Activated T-cell treated with anti-CD3 and anti-CD28 coated beads for 1 hour (primary cell): Measurements from ENCODE around the gene STK38.
"Not testable (repeated sequence)": the region's sequence is repeated elsewhere in the genome, so short reads cannot be mapped to it uniquely, and the experiment has no call there.

Source experiments
- DNase-seq: peaks from one replicate; pipeline ENCODE4 v3.0.0-alpha.2; 2020; ENCODE audit warnings: low read depth

STK38 gene

DNA sequence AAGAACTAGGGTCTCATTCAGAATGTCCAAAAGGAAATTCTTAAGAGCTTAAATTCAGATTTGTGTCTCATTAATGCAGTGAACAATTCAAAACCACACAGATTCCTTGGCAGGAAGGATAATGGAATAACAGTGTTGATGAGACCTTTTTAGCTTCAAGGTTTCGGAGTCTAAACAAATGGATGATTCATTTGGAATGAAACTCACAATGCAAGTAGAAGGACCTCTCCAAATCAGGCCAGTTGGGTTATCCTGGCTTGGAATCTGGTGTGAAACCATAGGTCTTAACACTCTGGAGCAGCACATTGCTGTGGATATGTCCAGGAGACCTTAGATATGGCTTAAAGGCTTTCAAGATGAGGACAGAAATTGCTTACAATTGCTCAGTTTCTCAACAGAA, 59.6 kb downstream of the STK38 start:
- no peak for DNase-seq

- DNase-seq, result no peak
Observed at GRCh38 chr6:36484736-36485135, 62.5 kb downstream of the STK38 start.

- not testable (repeated sequence) for DNase-seq
Observed at GRCh38 chr6:36483326-36483725, 64.0 kb downstream of the STK38 start.

DNA sequence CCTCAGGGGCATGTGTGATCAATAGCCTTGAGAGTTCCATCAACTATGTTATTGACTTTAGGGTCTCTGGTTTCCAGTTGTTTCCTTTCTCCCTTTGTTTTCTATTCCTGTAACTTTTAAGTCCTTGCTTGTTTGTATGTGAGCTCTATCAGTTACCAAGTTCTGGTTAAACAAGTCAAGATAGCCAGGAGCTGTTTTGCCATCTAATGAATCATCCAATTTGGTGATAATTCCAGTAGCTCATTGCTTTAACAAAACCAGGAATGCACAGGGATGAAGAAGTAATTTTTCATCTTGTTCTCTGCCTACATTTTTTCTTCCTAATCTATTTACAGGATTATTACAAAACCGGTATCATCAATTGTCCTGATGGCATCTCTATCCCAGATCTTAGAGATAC, 68.0 kb downstream of the STK38 start:
- no peak for DNase-seq

- DNase-seq, result no peak
Observed at GRCh38 chr6:36478051-36478526, 69.2 kb downstream of the STK38 start.

GRCh38 chr6:36469946-36470345, 77.3 kb downstream of the STK38 start:
- no peak for DNase-seq

DNA sequence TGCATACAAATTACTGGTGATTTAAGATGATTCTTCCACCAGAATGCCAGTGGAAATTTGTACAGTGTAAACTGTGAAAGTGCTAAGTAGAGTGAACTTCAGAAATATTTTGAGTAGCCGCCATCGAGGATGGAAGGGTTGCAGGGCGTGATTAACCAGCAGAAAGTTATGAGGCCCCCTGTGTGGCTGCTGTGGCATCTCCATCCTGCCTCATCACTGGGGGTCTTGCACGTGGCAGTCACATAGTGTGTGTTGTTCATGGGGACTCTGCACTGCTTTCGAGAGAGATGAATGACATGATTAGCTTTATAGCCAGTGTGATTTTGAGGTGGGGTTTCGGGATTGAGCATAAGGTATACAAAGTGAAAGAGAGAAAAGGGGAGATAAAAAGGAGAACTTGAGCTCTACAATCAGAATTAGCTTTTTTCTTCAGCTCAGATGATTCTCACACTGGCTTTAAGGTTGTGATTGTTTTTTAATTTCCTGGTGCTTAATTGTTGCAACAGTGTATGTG, 78.1 kb downstream of the STK38 start:
- DNase-seq, result no peak

DNA sequence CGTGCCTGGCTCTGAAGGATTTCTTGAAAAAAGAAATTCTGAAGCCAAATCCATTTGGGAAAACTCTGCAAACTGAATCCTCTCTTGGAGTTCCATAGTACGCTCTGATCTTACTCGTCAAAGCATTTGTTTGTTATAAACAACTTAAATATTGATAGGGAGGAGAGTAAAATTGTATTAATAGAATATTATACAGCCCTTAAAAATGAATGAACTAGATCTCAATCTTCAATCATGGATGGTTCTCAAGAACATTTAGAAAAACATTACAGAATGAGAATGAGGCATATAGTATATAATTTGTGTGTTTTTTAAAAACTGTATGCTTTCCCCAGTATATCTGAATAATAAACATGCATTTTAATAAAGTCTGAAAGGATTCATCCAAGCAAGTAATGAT, 79.7 kb downstream of the STK38 start:
- no peak for DNase-seq

DNA sequence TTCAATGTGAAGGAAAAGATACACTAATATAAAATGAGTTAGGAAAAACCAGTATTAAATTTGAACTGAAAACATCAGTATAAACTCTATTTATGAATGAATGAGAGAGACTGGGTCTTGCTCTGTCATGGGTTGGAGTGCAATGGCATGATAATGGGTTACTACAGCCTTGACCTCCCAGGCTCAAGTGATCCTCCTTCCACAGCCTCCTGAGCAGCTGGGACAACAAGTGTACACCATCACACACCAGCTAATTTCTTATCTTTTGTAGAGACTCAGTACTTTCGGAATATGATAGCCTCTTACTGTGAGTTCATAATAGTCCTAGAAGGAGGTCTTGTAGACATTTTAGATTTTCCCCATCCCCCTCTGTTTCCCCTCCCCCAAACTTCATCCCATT, 83.0 kb downstream of the STK38 start:
- no peak for DNase-seq

GRCh38 chr6:36463676-36464075, 83.6 kb downstream of the STK38 start:
- no peak for DNase-seq

GRCh38 chr6:36461646-36462045, 85.6 kb downstream of the STK38 start:
- no peak for DNase-seq

- DNase-seq, result no peak
Observed at GRCh38 chr6:36460916-36461315, 86.4 kb downstream of the STK38 start.

DNA sequence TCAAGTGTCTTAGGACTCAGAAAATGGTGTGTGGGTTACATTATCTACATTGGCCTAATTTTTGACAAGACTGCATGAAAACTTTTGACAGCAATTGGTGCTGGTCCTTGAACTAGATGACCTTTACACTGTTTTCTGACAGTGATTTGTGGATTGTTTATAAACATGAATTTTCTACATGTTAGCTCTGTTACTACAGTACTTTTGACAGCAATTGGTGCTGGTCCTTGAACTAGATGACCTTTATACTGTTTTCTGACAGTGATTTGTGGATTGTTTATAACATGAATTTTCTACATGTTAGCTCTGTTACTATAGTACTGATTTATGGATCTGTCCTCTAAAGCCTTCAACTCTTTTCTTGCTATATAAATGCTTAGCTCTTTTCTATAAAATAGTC, 87.8 kb downstream of the STK38 start:
- no peak for DNase-seq

DNA sequence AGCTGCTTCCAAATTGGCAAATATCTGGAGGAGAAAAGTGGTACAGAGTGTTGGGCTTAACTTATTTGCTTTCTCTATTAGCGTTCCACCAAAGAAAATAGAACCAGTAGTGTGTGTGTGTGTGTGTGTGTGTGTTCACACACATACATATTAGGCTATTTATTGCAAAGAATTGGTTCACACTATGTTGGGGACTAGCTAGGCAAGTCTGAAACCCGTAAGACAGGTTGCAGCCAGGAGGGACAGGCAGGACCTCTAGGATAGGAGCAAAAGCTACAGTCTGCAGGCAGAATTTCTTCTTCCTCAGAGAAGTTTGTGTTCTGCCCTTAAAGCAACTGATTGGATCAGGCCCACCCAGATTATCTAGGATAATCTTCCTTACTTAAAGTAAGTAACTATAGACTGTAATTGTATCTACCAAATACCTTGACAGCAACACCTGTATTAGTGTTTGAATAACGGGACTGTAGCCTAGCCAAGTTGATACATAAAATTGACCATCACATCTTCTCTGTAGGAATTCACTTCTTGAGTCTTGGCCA, 91.7 kb downstream of the STK38 start:
- no peak for DNase-seq

DNA sequence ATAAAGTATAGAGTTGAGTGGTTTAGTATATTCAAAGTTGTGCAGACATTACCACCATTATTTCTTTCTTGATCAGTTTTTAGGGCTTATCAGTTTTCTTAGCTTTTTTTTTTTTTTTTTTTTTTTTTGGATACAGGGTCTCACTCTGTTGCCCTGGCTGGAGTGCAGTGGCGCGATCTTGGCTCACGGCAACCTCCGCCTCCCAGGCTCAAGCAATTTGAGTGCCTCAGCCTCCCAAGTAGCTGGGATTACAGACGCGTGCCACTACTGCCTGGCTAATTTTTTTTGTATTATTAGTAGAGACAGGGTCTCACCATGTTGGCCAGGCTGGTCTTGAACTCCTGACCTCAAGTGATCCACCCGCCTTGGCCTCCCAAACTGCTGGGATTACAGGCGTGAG, 94.4 kb downstream of the STK38 start:
- DNase-seq, result not testable (repeated sequence)

- DNase-seq, result not testable (repeated sequence)
Observed at GRCh38 chr6:36449173-36449572, 98.1 kb downstream of the STK38 start.

DNA sequence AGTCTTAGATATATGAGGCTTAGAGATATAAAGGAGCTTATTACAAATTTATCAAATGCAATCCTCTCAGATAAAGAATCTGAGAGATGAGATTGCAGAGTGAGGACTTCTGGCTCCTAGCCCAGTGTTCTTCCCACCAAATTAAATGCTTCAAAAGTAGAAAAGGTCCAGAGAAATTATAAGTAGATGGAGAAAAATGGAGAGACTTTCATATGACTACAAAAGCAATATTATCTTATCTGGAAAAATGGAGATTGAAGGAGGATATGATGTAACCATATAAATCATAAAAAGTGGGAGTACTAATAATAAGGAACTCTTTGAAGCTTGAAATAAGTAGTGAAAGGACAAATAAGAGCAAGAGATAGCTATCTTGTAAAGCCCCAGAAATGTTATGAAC, 101.7 kb downstream of the STK38 start:
- DNase-seq, result no peak

GRCh38 chr6:36444470-36444869, 102.8 kb downstream of the STK38 start:
- DNase-seq, result no peak
